Fibroblast of skin of scalp (primary cell): ENCODE measurements around the gene ESR2.
"Not testable (repeated sequence)": the region's sequence is repeated elsewhere in the genome, so short reads cannot be mapped to it uniquely, and the experiment has no call there.

Experiments
- DNase-seq: peaks from one replicate; pipeline ENCODE4 v3.0.0-alpha.2; 2013

ESR2 gene

DNA sequence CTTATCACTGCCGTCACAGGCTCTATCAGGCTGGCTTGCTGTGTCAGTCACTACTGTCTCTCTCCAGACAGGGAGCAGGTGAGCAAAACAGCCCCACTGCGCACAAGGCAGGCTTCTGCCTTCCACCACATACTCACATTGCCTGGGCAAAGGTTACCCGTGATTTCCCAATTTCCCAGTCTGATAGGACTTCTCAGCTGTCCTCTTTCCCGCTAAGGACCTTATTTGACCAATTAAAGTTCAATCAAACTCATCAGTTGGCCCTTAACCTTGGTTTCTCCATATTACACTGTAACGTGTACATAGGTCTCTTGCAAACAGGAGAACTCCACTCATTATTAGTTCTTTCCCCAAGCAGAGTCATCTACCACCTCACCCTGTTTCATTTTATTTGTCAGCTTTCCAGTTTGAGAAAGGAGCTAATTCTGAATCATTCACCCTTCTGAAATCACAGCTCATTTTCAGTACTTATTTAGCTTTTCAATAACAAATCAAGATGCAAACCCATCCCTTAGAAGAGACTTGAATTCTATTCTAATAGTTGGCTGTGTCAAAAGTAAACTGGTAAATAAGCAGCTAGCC lies 170.8 kb downstream of the ESR2 start:
- no peak for DNase-seq

DNA sequence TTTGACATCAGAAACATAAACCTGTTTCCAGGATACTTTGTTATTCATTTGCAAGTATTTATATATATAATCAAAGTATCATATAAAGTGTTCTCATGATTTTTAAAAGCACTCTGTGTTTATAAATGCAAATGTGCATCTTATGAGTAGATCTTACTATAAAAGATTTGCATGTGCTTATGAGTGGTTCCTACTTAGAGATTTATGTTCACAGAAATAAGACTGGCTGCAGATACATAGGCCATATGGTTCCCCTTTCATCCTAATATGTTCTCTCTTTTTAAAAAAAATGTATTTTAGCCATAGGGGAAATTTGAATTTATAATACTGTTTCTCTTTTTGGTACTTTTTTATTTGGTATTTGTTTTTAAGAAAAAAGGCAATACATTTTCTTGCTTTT lies 174.2 kb downstream of the ESR2 start:
- no peak for DNase-seq

DNA sequence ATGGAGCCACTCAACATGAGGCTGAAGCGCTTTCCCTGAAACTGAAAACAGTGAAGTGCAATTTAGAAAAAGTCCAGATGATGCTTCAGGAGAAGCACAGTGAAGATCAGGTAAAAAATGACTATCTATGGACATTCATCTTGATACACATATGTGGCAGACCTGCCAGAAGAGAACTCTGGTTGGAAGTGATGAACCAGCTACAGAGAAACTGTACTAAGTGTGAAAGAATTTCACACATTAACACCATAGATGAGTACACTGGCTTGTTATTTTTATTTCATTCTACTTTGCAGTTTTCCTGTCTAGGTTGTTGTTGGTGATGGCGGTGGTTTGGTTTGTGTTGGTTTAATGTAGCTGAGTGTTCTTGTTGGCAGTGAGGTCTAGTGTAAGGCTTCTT lies 174.7 kb downstream of the ESR2 start:
- DNase-seq: peak; percentile 63

DNA sequence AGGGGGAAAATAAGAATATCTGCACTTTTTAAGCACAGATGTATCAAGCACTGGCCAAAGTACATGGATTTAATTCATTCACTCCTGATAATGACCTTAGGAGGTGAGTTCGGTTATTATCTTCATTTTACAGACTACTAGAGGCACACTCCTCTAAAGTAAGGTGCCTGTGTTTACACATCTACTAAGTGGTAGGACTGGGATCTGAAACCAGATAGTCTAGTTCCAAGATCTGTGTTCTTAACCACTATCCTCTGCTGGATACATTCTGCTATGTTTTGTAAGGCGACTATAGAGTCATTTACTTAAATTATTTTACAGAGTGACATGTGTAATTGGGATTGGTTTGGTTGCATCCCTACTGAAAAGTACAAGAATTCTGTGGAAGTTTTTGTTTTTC lies 175.3 kb downstream of the ESR2 start:
- no peak for DNase-seq

DNA sequence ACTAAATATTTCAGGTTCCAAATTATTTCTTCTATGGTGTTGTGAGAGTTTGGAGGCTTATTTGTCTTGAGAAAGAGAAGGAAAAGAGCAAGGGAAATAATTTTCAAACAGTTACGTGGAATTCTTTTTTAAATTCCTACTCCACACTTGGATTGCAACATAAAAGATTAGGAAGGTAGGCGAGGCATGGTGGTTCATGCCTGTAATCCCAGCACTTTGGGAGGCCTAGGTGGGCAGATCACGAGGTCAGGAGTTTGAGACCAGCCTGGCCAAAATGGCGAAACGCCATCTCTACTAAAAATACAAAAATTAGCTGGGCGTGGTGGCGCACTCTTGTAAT lies 175.8 kb downstream of the ESR2 start:
- DNase-seq: not testable (repeated sequence)

DNA sequence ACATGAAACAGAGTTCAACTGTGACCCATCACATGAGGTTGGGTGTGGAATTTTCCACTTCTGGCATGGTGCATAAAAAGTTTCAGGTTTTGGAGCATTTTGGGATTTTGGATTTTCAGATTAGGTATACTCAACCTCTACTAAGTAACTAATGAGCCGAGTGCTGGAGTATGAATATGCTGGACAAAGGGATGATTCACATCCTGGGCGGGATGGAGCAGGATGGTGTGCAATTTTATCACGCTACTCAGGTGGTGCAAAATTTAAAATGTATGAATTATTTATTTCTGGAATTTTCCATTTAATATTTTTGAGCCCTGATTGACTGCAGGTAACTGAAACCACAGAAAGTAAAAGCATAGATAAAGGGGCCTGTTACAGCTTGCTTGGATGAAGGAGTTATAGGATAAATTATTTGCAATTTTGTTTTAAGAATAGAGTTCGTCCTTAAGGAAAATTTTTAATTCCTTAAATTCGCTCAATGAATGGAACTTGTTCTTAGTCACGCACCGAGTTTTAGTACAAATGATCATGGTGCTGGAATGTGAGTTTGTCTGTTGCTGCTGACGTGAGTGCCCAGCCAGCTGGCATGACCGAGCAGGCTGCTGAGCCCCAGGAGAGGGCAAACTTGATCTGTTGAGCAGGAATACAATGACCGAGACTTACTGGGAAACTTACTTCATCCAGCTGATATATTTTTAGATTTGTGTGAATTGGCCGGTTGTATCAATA lies 176.3 kb downstream of the ESR2 start:
- DNase-seq: no peak

DNA sequence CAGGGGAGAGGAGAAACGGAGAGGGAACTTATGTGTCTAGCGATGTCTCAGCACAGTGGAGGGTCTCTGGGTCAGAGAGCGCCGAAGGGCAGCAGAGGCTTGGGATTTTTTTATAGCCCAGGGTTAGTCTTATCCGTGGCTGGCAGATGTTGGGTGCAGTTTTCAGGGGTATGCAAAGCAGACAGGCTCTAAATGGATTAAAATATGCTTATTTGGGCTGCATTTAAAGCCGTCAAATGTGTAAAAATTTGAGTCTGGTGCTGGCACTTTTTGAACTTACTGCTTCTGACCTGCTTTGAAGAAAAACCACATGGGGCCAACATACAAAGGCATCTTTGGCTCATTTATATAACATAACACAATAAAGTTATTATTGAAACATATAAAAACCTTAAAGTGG lies 178.8 kb downstream of the ESR2 start:
- DNase-seq: no peak

DNA sequence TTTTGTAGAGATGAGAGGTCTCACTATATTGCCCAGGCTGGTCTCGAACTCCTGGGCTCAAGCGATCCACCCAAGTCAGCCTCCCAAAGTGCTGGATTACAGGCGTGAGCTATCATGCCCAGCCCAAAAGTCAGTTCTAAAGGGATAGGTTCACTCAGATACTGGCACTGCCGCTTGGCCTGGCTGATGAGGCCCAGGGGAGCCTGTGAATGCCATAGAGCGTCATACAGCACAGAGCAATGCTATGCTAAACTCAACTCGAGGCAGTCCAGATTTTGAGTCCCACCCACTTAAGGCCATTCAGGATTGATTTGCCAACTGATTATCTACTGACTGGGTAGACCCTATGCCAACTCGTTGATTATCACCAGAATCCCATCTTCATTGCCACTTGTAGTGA lies 179.4 kb downstream of the ESR2 start:
- no peak for DNase-seq

DNA sequence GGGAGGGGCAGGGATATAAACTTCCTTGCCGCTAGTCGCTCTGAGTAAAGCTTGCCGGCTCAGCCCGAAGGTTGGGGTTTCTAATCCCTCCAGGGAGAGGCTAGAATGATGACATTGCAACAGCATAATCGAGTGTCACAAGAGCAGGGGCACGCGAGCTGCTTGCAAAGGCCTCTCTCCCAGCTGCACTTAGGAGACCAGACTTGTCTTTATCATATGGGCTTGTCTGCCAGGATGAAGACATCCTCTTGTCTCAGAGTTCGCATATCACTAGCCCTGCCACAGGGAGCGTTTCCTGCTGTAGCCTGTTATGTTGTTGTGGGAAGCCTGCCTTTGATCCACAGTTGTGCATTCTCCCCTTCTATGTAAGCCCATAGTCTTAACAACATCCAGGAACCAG lies 180.0 kb downstream of the ESR2 start:
- no peak for DNase-seq

DNA sequence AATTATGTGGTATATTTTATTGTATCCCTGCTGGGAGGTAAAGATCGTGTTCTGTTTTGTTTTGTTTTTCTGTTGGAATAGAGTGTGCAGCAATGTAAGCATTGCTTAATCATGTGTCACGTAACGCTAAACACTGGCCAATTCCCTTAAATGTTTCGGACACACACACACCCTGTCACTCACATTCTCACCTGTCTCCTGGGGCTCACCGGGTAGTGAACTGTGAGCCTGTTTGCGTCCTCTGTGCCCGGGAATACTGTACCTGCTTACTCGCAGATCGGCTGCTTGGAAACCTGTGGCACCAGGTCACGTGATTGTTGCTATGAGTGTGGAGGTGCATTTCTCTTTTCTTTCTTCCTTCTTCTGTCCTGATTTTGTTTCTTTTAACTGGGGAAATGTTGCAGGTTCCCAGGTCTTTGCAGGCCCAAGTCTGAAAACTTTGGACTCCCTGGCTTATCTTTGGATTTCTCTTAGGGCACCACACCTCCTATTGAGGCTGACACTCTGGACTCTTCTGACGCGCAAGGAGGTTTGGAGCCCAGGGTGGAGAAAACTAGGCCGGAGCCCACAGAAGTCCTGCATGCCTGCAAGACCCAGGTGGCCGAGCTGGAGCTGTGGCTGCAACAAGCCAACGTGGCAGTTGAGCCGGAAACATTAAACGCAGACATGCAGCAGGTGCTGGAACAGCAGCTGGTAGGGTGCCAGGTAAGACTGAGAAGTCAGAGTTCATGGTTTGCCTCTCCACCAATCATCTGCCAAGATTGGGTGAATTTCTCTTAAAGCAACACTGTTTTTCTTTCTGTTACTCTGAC lies 181.1 kb downstream of the ESR2 start:
- DNase-seq: no peak

DNA sequence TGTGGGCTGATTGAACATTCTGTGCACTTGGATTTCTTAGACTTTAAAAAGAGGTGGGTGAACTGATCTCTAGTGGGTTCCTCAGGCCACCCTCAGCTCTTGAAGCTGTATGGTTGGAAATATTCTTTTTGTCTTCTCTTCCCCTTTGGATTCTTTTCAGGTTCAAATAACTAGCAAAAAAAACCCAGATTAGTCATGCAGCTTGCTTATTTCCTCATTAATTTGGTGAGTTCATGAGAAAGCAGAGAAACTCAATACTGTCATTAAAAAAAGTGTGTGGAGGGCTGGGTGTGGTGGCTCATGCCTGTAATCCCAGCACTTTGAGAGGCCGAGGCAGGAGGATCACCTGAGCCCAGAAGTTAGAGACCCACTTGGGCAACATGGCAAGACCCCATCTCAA lies 183.4 kb downstream of the ESR2 start:
- DNase-seq: no peak

DNA sequence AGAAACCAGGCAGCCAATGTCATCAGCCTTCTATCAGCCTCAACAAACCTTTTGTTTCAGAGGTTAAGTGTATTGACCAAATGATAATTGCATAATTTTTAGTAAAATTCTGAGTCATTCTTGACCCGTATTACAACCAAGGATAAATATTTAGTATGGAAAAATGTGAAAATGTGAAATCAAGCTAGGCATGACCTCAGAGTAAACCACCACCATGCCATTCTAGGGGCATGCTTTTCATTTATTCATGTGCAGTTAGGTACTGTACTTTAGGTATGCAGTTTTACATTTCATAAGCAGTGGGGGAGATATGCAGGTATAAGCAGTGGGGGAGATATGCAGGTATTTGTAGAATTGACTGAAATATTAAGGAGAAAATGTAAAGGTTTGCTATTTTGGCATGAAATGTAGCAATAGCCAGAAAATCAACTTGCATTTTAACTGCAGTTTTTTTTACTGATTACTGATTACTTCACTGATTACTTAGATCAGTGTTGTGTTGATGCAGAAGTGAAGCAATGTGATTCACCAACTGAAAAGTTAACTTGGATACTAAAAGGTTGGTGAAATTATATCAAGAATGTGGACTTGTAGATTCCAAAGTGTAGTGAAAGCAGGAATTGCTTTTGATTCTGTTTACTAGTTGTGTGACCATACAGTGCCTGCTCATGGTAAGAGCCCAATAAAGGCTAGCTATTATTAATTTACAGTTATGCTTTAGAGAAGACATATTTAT lies 184.2 kb downstream of the ESR2 start:
- DNase-seq: no peak

DNA sequence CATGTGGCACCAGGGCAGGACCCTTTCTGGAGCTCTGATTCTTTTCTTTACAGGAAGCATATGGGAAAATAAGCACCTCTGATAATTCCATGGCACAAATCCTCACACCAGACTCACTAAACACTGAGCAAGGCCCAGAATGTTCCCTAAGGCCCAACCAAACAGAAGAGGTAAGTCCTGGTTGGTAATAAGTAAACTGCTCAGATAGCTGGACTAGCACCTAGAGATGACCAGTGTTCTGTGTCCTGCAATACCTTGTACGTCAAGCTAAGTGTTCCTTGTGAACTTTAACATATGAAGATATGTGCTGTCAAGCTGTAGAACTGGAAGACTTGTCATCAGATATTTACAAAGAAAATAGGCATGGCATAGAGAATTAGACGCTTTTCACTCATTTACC lies 186.7 kb downstream of the ESR2 start:
- DNase-seq: no peak

DNA sequence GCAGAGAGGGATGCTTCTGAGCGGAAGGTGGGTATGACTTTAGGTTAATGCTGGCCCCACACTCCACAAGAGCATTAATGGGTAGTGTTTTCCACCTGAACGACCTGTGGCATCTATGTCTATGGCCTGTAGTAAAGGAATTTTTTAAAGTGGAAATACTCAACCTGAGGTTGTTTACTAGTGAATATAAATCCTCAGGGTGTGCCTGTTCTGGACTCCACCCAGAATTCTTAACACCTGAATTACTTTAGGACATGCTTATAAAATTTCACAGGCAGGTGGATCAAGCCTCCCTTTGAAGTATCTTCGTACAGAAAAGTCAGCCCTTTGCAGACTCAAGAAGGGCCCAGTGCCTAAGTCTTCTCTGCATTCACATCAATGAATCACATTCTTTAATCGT lies 196.1 kb downstream of the ESR2 start:
- DNase-seq: no peak

DNA sequence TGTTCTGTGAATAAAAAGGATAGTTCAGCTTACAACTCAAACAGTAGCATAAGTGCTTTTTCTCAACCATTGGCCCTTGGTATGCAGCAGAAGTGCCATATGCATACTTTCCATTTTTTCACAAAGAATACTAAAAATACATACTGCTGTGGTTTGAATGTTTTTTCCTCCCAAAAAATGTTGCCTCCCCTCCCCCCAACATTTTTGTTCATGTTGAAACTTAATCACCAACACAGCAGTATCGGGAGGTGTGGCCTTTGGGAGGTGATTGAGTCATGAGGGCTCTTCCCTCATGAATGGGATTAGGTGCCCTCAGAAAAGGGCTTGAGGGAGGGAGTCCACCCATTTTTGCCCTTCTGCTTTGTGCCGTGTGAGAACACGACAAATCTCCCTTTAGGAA lies 198.6 kb downstream of the ESR2 start:
- DNase-seq: peak; percentile 95

DNA sequence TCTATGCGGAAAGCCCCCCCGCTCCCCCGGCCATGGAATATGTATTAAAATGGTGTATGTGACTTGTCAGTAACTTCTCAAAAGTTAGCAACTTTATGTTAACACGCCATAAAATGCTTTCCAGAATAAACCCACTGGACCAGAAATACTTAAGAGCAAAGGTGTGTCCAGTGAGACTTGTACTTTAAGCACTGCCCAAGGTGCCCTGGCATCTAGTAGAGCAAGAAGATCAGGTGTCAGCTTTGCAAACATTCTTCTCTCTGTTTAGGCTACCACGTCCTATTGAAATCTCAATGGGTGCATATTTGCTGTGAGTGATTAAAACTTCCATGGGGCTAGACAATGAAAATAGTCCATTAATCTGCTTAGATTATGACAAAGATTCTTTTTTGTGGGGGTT lies 201.2 kb downstream of the ESR2 start:
- DNase-seq: no peak

DNA sequence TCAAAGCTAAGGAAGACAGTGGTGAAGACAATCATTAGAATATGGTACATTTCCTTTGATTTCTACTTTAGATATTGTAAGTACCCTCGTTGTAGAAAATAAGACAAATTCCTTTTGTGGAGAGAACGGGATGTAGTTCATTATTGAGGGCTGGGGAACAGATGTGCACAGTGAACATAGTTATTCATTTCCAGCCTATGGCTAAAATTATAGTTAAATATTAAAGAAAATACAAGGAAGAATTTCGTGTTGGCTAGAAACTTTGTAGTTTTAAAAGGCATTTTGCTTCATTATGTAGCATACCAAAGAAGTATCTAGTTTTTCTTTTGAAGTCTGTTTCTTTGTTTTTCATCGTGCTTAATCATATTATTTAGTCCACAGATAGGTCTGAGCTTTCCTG lies 201.8 kb downstream of the ESR2 start:
- no peak for DNase-seq

DNA sequence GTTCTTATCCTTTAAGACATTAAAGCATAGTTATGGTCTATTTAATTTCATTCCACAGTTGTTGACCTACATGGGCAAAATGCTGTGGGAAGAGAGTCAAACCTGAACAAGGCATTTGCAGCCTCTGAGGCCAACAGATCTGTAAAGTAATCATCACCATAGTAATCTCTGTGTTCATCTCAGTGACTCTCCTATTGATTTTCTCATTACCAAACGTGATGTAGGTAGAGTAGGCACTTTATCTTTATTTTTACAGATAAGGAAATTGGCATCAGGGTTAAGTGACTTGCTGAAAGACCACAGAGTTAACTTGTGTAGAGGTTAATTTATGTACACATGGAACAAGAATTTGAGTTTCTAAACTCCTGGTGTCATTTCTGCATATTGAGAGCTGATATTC lies 203.0 kb downstream of the ESR2 start:
- DNase-seq: no peak

DNA sequence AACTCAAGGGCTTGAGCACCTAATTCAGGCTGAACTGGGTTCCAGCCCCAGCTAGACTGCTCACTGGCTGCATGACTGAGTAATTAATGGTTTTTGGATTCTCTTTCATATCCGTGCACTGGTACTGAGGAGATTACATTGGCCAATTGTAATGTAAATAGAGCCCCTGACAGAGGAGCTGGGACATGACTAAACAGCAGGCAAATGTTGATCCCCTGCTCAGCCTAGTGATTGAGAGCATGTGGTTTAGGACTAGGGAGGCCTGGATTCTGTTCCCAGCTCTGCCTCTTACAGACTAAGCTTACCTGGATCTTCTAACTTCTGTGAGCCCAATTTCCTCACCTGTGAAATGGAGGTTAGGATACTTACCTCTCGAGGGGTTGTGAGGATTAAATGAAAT lies 204.3 kb downstream of the ESR2 start:
- peak; percentile 17 for DNase-seq

DNA sequence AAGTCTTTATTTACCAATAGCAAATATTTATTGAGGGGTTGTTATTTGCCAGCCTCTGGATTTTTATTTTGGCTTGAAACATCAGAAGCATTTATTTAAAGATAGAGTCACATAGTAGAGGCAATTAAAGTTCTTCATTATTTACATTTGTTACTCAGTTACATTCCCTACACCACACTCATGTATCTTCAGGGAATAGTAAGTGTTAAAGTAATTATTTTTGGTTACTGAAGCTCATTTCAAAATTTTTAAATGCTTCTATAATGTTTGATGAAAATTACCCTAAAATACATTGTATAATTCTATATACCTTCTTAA lies 205.6 kb downstream of the ESR2 start:
- DNase-seq: no peak

DNA sequence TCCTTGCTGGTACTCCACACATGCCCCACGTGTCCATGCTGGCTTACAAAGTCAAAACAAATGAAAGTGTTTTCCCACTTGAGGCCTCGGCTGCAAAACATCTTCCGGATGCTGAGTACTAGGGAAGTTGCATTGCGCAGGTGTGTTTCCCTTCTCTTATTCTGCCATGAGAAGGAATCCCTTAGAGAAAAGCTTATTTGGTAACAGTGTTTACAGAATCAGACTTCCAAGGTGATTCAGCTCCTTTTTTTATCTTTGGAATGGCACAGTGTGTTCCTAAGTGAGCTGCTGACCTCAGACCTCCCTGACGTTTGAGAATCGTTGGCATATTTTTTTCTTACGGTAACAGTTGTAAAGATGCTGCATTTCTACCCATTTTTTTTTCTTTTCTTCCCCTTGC lies 211.3 kb downstream of the ESR2 start:
- no peak for DNase-seq

DNA sequence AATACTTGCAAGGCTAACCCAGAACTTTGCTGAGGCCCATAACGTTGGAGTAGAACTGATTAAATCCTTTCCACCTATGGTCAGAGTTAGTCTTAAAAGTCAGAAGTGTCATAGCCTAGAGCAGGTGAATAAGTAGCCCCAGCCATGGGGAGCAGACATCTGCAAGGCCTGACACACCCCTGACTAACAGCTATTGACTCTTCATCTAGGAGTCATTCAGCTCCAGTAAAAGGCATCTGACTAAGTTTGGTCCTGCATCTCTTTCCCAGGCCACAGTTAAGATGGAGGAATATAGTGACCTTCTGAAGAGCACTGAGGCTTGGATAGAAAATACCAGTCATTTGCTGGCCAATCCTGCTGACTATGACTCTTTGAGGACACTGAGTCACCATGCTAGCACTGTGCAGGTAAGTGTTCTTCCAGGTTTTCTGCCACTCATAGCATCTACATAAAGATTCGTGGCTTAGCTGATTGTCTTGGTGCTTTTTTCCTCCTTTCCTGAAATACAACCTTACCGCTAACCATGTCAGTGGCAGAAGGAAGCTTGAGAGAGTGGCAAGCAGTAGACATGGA lies 212.9 kb downstream of the ESR2 start:
- no peak for DNase-seq

DNA sequence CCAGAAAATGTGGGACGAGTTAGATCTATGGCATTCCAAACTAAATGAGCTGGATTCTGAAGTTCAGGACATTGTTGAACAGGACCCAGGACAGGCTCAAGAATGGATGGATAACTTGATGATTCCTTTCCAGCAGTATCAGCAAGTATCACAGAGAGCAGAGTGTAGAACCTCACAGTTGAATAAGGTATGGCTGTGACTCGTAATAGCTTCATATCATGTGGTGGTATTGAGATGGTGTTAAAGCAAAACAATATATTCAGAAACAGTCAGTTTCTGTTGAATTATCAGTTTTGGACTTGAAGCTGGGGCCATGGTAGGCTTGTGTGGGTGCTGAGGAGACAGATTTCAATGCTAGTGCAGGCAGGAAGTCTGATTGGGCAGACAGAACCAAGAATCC lies 213.7 kb downstream of the ESR2 start:
- no peak for DNase-seq
